ENCODE results near the gene XPR1. TPM values are rescaled to one million over a fixed set of nuclear protein-coding genes. Genes with fewer than 3 reads are reported as not detected.

The XPR1 gene
- total RNA-seq, 1 experiment from 2014 or later = 36.1 TPM

DNA sequence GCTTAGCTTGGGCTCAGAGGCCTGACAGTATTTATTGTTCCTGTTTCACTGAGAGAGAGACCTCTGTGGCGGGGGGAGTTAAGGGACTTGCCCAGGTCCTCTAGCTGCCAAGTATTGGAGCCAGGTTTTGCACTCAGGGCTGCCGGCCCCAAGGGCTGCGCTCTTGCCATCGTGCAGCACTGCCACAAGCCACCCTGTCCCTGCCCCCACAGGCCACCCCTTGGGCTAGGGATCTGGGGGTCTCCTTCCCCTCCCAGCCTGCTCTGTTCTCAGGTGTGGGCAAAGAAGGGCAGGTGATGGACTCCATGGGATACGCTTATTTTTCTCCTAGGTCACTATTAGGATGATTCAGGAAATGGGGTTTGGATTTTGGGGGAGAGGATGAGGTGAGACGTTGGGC lies 289.6 kb downstream of the XPR1 start:
- no peak overlapping the region for H3K27ac ChIP-seq (ENCODE audit: low read length)
- H3K27me3 ChIP-seq (ENCODE audit: control insufficient read depth, insufficient read depth, low read length) = no peaks in the 10 kb centered on the region
- H3K4me1 ChIP-seq (ENCODE audit: control insufficient read depth, insufficient read depth, low read length) = peaks cover 4% of the 10 kb centered on the region
- no peak overlapping the region for H3K4me3 ChIP-seq (ENCODE audit: low read depth in 2 of 2, low read length in 2 of 2)
- H3K9me3 ChIP-seq (ENCODE audit: control insufficient read depth, insufficient read depth, low read depth, low read length) = no peaks in the 10 kb centered on the region
- intact Hi-C loops (cut with micrococcal nuclease; ENCODE audit: unreplicated experiment) (no loop called here), in situ Hi-C loops (cut with HindIII; ENCODE audit: low pct_unique_long_range_greater_than_20kb, low sequenced_read_pairs) (no loop called here)
- ChIA-PET CTCF (interaction anchor here (0.6 kb wide), 1 partner anchor 317 kb away, joined by 6 read pairs; no protein-coding TSS in a partner anchor), POLR2A (no interaction called here)
- TF ChIP-seq SIN3A (IDR thresholded peaks at IDR 0.05; ENCODE audit: borderline replicate concordance, insufficient read depth, low read depth, low read length) = no peak
- TF ChIP-seq TCF7L2 (IDR thresholded peaks at IDR 0.05; ENCODE audit: low read depth, low read length) = no peak
- H3K36me3 ChIP-seq (ENCODE audit: control insufficient read depth, insufficient read depth, low read length) = no peaks in the 10 kb centered on the region
- BruUV-seq (replicated peaks) = no TSS peak
- no peak for ATAC-seq
- DNase-seq (ENCODE audit: low read depth, low spot score) = no peak

DNA sequence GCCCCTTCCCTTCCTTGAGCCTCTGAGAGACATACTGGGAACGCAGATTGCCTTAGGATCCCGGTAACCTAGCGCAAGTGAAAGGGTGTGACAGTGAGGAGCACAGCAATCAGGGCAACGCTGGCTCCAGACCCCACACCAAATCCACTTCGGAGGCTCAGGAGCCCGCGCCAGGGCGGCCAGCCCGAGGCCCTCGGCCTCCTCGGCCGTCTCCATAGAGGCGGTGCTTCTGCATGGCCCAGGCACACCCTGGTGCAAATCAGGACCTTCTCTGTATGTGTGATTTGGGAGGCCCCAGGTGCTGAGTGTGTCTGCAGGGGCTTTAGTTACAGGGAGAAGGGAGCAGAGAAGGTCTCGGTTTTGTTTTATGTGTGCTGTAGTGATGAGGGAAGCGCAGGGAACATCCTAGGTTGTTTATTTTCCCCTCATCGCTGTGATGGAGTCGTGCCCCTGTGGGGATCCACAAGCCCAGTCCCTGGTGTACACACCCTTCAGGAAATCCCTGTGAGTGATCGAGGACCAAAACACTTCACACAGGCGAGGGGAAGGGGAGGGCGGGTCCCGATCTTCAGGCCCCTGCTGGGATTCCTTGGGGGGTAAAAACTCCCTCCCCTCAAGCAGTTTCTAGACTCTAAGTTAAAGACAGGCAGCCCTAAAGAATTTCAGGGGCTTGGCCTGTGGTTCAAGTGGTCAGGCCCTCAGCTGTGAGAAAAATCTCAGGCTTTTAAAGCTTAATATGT lies 290.2 kb downstream of the XPR1 start:
- no peak for TF ChIP-seq POLR2AphosphoS5 (IDR thresholded peaks at IDR 0.05; ENCODE audit: low read depth, low read length)
- TF ChIP-seq, protein P1, sequence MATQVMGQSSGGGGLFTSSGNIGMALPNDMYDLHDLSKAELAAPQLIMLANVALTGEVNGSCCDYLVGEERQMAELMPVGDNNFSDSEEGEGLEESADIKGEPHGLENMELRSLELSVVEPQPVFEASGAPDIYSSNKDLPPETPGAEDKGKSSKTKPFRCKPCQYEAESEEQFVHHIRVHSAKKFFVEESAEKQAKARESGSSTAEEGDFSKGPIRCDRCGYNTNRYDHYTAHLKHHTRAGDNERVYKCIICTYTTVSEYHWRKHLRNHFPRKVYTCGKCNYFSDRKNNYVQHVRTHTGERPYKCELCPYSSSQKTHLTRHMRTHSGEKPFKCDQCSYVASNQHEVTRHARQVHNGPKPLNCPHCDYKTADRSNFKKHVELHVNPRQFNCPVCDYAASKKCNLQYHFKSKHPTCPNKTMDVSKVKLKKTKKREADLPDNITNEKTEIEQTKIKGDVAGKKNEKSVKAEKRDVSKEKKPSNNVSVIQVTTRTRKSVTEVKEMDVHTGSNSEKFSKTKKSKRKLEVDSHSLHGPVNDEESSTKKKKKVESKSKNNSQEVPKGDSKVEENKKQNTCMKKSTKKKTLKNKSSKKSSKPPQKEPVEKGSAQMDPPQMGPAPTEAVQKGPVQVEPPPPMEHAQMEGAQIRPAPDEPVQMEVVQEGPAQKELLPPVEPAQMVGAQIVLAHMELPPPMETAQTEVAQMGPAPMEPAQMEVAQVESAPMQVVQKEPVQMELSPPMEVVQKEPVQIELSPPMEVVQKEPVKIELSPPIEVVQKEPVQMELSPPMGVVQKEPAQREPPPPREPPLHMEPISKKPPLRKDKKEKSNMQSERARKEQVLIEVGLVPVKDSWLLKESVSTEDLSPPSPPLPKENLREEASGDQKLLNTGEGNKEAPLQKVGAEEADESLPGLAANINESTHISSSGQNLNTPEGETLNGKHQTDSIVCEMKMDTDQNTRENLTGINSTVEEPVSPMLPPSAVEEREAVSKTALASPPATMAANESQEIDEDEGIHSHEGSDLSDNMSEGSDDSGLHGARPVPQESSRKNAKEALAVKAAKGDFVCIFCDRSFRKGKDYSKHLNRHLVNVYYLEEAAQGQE (IDR thresholded peaks at IDR 0.05; ENCODE audit: insufficient read depth in 1 of 2, low read depth in 2 of 2, low read length in 1 of 2) = no peak
- TF ChIP-seq, protein P2, sequence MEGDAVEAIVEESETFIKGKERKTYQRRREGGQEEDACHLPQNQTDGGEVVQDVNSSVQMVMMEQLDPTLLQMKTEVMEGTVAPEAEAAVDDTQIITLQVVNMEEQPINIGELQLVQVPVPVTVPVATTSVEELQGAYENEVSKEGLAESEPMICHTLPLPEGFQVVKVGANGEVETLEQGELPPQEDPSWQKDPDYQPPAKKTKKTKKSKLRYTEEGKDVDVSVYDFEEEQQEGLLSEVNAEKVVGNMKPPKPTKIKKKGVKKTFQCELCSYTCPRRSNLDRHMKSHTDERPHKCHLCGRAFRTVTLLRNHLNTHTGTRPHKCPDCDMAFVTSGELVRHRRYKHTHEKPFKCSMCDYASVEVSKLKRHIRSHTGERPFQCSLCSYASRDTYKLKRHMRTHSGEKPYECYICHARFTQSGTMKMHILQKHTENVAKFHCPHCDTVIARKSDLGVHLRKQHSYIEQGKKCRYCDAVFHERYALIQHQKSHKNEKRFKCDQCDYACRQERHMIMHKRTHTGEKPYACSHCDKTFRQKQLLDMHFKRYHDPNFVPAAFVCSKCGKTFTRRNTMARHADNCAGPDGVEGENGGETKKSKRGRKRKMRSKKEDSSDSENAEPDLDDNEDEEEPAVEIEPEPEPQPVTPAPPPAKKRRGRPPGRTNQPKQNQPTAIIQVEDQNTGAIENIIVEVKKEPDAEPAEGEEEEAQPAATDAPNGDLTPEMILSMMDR (IDR thresholded peaks at IDR 0.05) = no peak
- no peak for TF ChIP-seq TCF7L2 (IDR thresholded peaks at IDR 0.05; ENCODE audit: low read depth, low read length)
- no peak for TF ChIP-seq SIN3A (IDR thresholded peaks at IDR 0.05; ENCODE audit: borderline replicate concordance, insufficient read depth, low read depth, low read length)
- ChIA-PET CTCF (no interaction called here), POLR2A (no interaction called here)
- ATAC-seq (no peak), DNase-seq (ENCODE audit: low read depth, low spot score) (no peak)
- intact Hi-C loops (cut with micrococcal nuclease; ENCODE audit: unreplicated experiment) (no loop called here), in situ Hi-C loops (cut with HindIII; ENCODE audit: low pct_unique_long_range_greater_than_20kb, low sequenced_read_pairs) (no loop called here)
- no peaks in the 10 kb centered on the region for H3K9me3 ChIP-seq (ENCODE audit: control insufficient read depth, insufficient read depth, low read depth, low read length)
- peaks cover 7% of the 10 kb centered on the region for H3K4me1 ChIP-seq (ENCODE audit: control insufficient read depth, insufficient read depth, low read length)
- H3K27ac ChIP-seq (ENCODE audit: low read length) = no peak overlapping the region
- no peak overlapping the region for H3K4me3 ChIP-seq (ENCODE audit: low read depth in 2 of 2, low read length in 2 of 2)
- no peaks in the 10 kb centered on the region for H3K27me3 ChIP-seq (ENCODE audit: control insufficient read depth, insufficient read depth, low read length)
- no TSS peak for BruUV-seq (replicated peaks)
- H3K36me3 ChIP-seq (ENCODE audit: control insufficient read depth, insufficient read depth, low read length) = no peaks in the 10 kb centered on the region

DNA sequence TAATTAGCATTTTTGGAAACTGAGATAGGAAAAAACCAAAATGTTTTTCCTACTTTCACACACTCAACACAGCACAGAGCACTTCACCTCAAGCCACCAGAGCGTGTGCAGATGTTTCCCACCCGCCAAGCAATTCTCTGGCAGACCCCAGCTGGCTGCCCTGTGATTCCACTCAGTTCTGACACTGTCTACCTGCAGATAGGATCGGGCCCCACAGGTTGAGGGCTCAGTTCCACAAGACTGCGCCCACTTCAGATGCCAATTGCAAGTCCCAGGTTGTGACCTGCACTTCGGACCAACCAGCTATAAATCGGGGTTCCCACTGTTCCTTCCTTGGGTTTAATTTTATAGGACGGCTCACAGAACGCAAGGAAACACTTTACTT lies 290.8 kb downstream of the XPR1 start:
- no peak overlapping the region for H3K27ac ChIP-seq (ENCODE audit: low read length)
- TF ChIP-seq, protein P2 (IDR thresholded peaks at IDR 0.05) = no peak
- TF ChIP-seq, protein P1 (IDR thresholded peaks at IDR 0.05; ENCODE audit: insufficient read depth in 1 of 2, low read depth in 2 of 2, low read length in 1 of 2) = no peak
- TF ChIP-seq TCF7L2 (IDR thresholded peaks at IDR 0.05; ENCODE audit: low read depth, low read length) (no peak), POLR2AphosphoS5 (IDR thresholded peaks at IDR 0.05; ENCODE audit: low read depth, low read length) (no peak), SIN3A (IDR thresholded peaks at IDR 0.05; ENCODE audit: borderline replicate concordance, insufficient read depth, low read depth, low read length) (no peak)
- DNase-seq (ENCODE audit: low read depth, low spot score) (no peak), ATAC-seq (no peak)
- H3K4me3 ChIP-seq (ENCODE audit: low read depth in 2 of 2, low read length in 2 of 2) = no peak overlapping the region
- intact Hi-C loops (cut with micrococcal nuclease; ENCODE audit: unreplicated experiment) = no loop called here
- no peaks in the 10 kb centered on the region for H3K9me3 ChIP-seq (ENCODE audit: control insufficient read depth, insufficient read depth, low read depth, low read length)
- in situ Hi-C loops (cut with HindIII; ENCODE audit: low pct_unique_long_range_greater_than_20kb, low sequenced_read_pairs) = no loop called here
- CTCF ChIA-PET = no interaction called here
- H3K27me3 ChIP-seq (ENCODE audit: control insufficient read depth, insufficient read depth, low read length) = no peaks in the 10 kb centered on the region
- POLR2A ChIA-PET = interaction anchor here (0.6 kb wide), 1 partner anchor 9 kb away, joined by 11 read pairs; no protein-coding TSS in a partner anchor
- no peaks in the 10 kb centered on the region for H3K36me3 ChIP-seq (ENCODE audit: control insufficient read depth, insufficient read depth, low read length)
- H3K4me1 ChIP-seq (ENCODE audit: control insufficient read depth, insufficient read depth, low read length) = peaks cover 7% of the 10 kb centered on the region
- BruUV-seq (replicated peaks) = no TSS peak
